Measurements from ENCODE around the gene NOTCH1.

Gene NOTCH1

DNA sequence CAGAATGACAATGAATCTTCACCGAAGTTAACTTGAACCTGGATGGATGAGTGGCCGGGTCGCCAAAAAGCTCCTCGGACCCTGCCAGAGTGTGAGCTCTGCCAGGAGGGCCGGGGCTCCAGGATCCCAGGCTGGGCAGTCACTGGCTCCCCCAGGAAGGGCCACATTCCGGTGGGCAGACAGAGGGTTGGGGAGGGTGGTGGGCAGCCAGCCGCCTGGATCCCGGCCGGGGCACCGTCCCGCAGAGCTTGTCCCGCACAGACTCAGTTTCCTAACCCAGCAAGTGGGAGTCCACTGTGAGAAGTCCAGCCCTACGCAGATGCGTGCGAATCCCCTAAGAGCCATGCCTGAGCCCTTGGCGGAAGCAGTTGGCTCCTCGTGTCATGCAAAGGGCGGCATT, 10.3 kb upstream of the NOTCH1 start:
- ATAC-seq: no peak
- TF ChIP-seq CSRNP3 (CRISPR knock-in tag; IDR thresholded peaks at IDR 0.05): no peak
- TF ChIP-seq BACH2 (CRISPR knock-in tag; IDR thresholded peaks at IDR 0.05; ENCODE audit: borderline replicate concordance): no peak
- TF ChIP-seq ZNF8 (CRISPR knock-in tag; IDR thresholded peaks at IDR 0.05): no peak
- TF ChIP-seq TOX (CRISPR knock-in tag; IDR thresholded peaks at IDR 0.05; ENCODE audit: borderline replicate concordance): no peak
- no peak for TF ChIP-seq ISL1 (CRISPR knock-in tag; IDR thresholded peaks at IDR 0.05)
- TF ChIP-seq TCF4 (CRISPR knock-in tag; IDR thresholded peaks at IDR 0.05; ENCODE audit: borderline replicate concordance): no peak
- TF ChIP-seq PATZ1 (CRISPR knock-in tag; IDR thresholded peaks at IDR 0.05; ENCODE audit: borderline replicate concordance): no peak
- no peak for TF ChIP-seq OSR1 (CRISPR knock-in tag; IDR thresholded peaks at IDR 0.05)

DNA sequence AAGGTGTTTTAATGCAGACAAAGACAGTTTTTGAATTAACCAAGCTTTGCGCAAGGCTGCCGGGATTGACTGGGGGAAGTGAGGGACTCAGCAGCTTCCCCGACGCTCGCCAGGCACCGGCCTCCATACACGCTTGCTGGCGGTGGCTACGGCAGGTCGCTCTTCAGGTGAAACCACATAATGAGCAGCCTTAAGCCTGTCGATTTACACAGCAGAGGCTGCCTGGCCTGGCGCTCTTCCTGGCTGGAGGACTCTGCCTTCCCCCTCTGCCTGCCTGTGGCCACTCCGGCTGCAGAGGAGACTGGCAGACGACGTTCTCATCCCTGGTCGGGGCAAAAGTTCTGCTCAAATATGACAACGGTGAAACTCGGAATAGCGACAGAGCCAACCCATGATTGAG, 9.0 kb upstream of the NOTCH1 start:
- ATAC-seq: no peak

DNA sequence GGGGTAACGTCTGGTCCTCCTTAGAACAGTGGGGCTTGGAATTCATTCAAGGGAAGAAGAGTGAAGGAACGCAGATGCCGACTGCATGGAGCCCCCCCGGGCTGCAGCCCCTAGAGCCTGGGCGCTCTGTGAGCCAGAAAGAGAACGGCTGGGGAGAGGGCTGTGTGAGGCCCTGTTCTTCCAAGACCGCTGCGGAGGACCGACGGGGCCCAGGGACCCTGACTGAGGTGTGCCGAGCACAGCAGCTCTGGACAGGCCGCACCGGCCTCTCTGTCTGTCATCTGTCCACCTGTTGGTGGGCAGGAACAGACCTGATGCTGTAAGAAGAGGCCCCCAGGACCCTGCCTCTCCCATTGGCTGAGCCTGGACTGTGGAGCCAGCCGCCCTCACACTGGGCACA, 7.7 kb upstream of the NOTCH1 start:
- no peak for TF ChIP-seq PATZ1 (CRISPR knock-in tag; IDR thresholded peaks at IDR 0.05; ENCODE audit: borderline replicate concordance)
- ATAC-seq: no peak

More for the DNA sequence above, 9.0 kb upstream of the NOTCH1 start:
- TF ChIP-seq ESRRG (CRISPR knock-in tag; IDR thresholded peaks at IDR 0.05) (no peak), PATZ1 (CRISPR knock-in tag; IDR thresholded peaks at IDR 0.05; ENCODE audit: borderline replicate concordance) (no peak), ZNF8 (CRISPR knock-in tag; IDR thresholded peaks at IDR 0.05) (no peak), TOX (CRISPR knock-in tag; IDR thresholded peaks at IDR 0.05; ENCODE audit: borderline replicate concordance) (no peak), CSRNP3 (CRISPR knock-in tag; IDR thresholded peaks at IDR 0.05) (no peak), RARB (CRISPR knock-in tag; IDR thresholded peaks at IDR 0.05) (no peak), TCF4 (CRISPR knock-in tag; IDR thresholded peaks at IDR 0.05; ENCODE audit: borderline replicate concordance) (no peak), GLIS3 (CRISPR knock-in tag; IDR thresholded peaks at IDR 0.05) (no peak), ZC3H10 (CRISPR knock-in tag; IDR thresholded peaks at IDR 0.05) (no peak), BACH2 (CRISPR knock-in tag; IDR thresholded peaks at IDR 0.05; ENCODE audit: borderline replicate concordance) (no peak), CREB5 (CRISPR knock-in tag; IDR thresholded peaks at IDR 0.05; ENCODE audit: low read depth) (no peak), ZFP3 (CRISPR knock-in tag; IDR thresholded peaks at IDR 0.05) (no peak), ISL1 (CRISPR knock-in tag; IDR thresholded peaks at IDR 0.05) (no peak), OSR1 (CRISPR knock-in tag; IDR thresholded peaks at IDR 0.05) (no peak), ARNTL (CRISPR knock-in tag; IDR thresholded peaks at IDR 0.05; ENCODE audit: borderline replicate concordance, low read depth) (no peak)

DNA sequence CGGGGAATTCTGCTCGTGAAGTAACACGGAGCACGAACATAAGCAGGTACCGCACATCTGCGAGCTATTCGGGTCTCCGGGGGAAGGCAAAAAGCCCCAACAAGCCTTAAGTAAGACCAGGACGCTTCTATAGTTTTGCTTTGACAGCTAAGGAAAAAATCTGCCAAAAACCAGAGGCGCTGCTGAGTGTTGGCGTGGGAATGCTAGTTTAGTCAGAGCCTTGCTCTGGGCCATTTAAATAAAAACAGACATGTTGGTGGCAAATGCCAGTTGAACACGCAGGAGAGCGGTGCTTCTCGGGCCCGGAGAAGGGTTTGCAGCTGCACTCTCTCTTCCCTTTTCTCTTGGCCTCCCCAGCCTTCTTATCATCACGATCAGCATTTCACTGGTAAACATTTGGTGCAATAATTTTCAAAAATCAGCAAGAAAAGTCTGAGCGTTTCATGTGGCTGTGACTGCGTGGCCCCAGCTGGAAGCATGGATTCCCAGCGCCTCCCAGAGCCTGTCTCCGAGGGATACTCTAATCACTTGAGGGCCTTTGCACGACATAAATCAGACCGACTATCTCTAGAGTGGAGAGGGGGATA, 6.4 kb upstream of the NOTCH1 start:
- peak; percentile 51 for ATAC-seq
- no peak for TF ChIP-seq POU6F1 (CRISPR knock-in tag; IDR thresholded peaks at IDR 0.05; ENCODE audit: borderline replicate concordance, low read depth)
- TF ChIP-seq TOX (CRISPR knock-in tag; IDR thresholded peaks at IDR 0.05; ENCODE audit: borderline replicate concordance): no peak
- no peak for TF ChIP-seq ZNF565 (CRISPR knock-in tag; conservative IDR thresholded peaks at IDR 0.05; ENCODE audit: low read depth)
- no peak for TF ChIP-seq ZNF70 (CRISPR knock-in tag; IDR thresholded peaks at IDR 0.05)
- no peak for TF ChIP-seq TCF4 (CRISPR knock-in tag; IDR thresholded peaks at IDR 0.05; ENCODE audit: borderline replicate concordance)
- no peak for TF ChIP-seq BACH2 (CRISPR knock-in tag; IDR thresholded peaks at IDR 0.05; ENCODE audit: borderline replicate concordance)
- TF ChIP-seq ESRRG (CRISPR knock-in tag; IDR thresholded peaks at IDR 0.05): no peak
- no peak for TF ChIP-seq CSRNP3 (CRISPR knock-in tag; IDR thresholded peaks at IDR 0.05)
- TF ChIP-seq ARNTL (CRISPR knock-in tag; IDR thresholded peaks at IDR 0.05; ENCODE audit: borderline replicate concordance, low read depth): no peak

Data from SK-N-SH treated with all-trans-retinoic acid at 6 μM for 48 hours (cell line).